ENCODE results near the gene ACR. TPM values are rescaled to one million over a fixed set of nuclear protein-coding genes. Genes with fewer than 3 reads are reported as not detected.

ACR gene
- total RNA-seq, 1 donor from 2014 or later: 2.8 TPM

GRCh38 chr22:50702821-50703725 lies 34.9 kb upstream of the ACR start:
- H3K27me3 Mint-ChIP-seq (ENCODE audit: unreplicated experiment): peaks cover 69% of the 10 kb centered on the region
- DNase-seq (ENCODE audit: low spot score): no peak
- peaks cover 40% of the 10 kb centered on the region for H3K4me1 Mint-ChIP-seq (ENCODE audit: unreplicated experiment)
- H3K4me3 Mint-ChIP-seq (ENCODE audit: unreplicated experiment): peak overlapping the region; percentile 74
- peaks cover 68% of the 10 kb centered on the region for H3K36me3 Mint-ChIP-seq (ENCODE audit: low read depth, unreplicated experiment)
- no peaks in the 10 kb centered on the region for H3K9me3 Mint-ChIP-seq (ENCODE audit: unreplicated experiment)
- TF ChIP-seq, protein P1, sequence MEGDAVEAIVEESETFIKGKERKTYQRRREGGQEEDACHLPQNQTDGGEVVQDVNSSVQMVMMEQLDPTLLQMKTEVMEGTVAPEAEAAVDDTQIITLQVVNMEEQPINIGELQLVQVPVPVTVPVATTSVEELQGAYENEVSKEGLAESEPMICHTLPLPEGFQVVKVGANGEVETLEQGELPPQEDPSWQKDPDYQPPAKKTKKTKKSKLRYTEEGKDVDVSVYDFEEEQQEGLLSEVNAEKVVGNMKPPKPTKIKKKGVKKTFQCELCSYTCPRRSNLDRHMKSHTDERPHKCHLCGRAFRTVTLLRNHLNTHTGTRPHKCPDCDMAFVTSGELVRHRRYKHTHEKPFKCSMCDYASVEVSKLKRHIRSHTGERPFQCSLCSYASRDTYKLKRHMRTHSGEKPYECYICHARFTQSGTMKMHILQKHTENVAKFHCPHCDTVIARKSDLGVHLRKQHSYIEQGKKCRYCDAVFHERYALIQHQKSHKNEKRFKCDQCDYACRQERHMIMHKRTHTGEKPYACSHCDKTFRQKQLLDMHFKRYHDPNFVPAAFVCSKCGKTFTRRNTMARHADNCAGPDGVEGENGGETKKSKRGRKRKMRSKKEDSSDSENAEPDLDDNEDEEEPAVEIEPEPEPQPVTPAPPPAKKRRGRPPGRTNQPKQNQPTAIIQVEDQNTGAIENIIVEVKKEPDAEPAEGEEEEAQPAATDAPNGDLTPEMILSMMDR (IDR thresholded peaks at IDR 0.05; ENCODE audit: unreplicated experiment): no peak
- peak overlapping the region; percentile 77 for H3K27ac Mint-ChIP-seq (ENCODE audit: unreplicated experiment)

GRCh38 chr22:50703726-50704509 lies 34.1 kb upstream of the ACR start:
- DNase-seq (ENCODE audit: low spot score): no peak
- Mint-ChIP-seq H3K36me3 (ENCODE audit: low read depth, unreplicated experiment) (peaks cover 71% of the 10 kb centered on the region), H3K27ac (ENCODE audit: unreplicated experiment) (no peak overlapping the region), H3K9me3 (ENCODE audit: unreplicated experiment) (no peaks in the 10 kb centered on the region), H3K27me3 (ENCODE audit: unreplicated experiment) (peaks cover 69% of the 10 kb centered on the region), H3K4me1 (ENCODE audit: unreplicated experiment) (peaks cover 37% of the 10 kb centered on the region), H3K4me3 (ENCODE audit: unreplicated experiment) (peak overlapping the region; percentile 74)
- TF ChIP-seq, protein P1 (IDR thresholded peaks at IDR 0.05; ENCODE audit: unreplicated experiment): no peak

- no peak for DNase-seq (ENCODE audit: low spot score)
- Mint-ChIP-seq H3K36me3 (ENCODE audit: low read depth, unreplicated experiment) (peaks cover 67% of the 10 kb centered on the region), H3K27ac (ENCODE audit: unreplicated experiment) (peak overlapping the region; percentile 72), H3K9me3 (ENCODE audit: unreplicated experiment) (no peaks in the 10 kb centered on the region), H3K27me3 (ENCODE audit: unreplicated experiment) (peaks cover 65% of the 10 kb centered on the region), H3K4me3 (ENCODE audit: unreplicated experiment) (peak overlapping the region; percentile 42), H3K4me1 (ENCODE audit: unreplicated experiment) (peaks cover 35% of the 10 kb centered on the region)
- TF ChIP-seq, protein P1 (IDR thresholded peaks at IDR 0.05; ENCODE audit: unreplicated experiment): no peak
Observed at GRCh38 chr22:50704510-50705218, 33.3 kb upstream of the ACR start.

DNA sequence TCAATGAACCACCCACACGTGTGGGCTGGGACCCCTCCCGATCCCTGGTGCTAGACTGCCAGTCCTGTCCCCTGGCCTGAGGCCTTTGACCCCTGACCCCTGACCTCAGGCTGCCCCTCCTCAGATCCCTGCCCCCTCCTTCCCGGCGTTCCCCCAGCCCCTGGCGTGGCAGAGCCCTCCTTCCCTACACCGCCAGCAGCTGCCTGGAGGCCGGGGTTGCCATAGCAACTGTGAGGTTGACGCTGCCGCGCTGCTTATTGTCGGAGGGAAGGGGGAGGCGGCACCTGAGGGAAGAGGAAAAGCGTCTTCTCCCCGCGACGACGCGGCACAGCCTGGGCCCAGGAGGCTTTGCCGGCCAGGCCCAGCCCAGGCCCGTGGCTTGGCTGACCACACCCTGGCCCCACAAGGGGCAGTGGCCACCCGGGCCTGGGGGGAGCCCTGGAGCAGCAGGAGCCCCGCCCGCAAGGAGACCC lies 32.7 kb upstream of the ACR start:
- Mint-ChIP-seq H3K4me1 (ENCODE audit: unreplicated experiment) (peaks cover 29% of the 10 kb centered on the region), H3K36me3 (ENCODE audit: low read depth, unreplicated experiment) (peaks cover 66% of the 10 kb centered on the region), H3K9me3 (ENCODE audit: unreplicated experiment) (no peaks in the 10 kb centered on the region), H3K4me3 (ENCODE audit: unreplicated experiment) (peak overlapping the region; percentile 42), H3K27ac (ENCODE audit: unreplicated experiment) (peak overlapping the region; percentile 72), H3K27me3 (ENCODE audit: unreplicated experiment) (peaks cover 60% of the 10 kb centered on the region)
- DNase-seq (ENCODE audit: low spot score): peak; percentile 42
- TF ChIP-seq, protein P1 (IDR thresholded peaks at IDR 0.05; ENCODE audit: unreplicated experiment): no peak

All from endothelial cell (in vitro differentiated cells).